Measurements from ENCODE around the gene IRAK1. TPM values are rescaled to one million over a fixed set of nuclear protein-coding genes. Genes with fewer than 3 reads are reported as not detected.
"Not testable (repeated sequence)": the region's sequence is repeated elsewhere in the genome, so short reads cannot be mapped to it uniquely, and the experiment has no call there.

Gene IRAK1
- total and polyA plus RNA-seq, 2 donors from 2014 or later: 46.6 to 85.3 TPM

GRCh38 chrX:153981771-153982533, 37.8 kb downstream of the IRAK1 start:
- no peak for DNase-seq
- intact Hi-C loops (cut with DNase I): no loop called here

DNA sequence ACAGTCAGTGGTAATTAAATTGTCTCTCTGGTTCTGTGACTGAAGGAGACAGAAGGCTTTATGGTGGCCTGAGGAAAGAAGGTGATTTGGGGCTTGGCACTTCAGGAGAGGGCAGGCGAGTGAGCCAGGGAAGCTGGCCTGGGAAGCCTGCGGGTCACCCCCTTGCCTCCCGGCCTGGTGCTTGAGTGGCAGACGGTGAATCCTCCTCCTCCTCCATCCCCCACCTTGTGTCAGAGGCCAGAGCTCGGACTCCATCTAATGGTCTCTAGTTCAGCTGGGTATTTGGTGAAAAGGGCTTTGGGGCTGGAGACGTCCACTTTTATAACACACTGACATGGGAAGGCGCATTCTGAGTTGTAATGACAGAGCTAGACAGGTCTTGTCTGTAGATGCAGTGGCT, 38.5 kb downstream of the IRAK1 start:
- H3K9ac ChIP-seq (ENCODE audit: low read length in 3 of 3): no peak overlapping the region
- no peaks in the 10 kb centered on the region for H3K27me3 ChIP-seq (ENCODE audit: control insufficient read depth, insufficient read depth, low read length)
- intact Hi-C loops (cut with DNase I): no loop called here
- FAIRE-seq (no peak), DNase-seq (no peak)
- H3K4me1 ChIP-seq (ENCODE audit: control insufficient read depth in 2 of 3, insufficient read depth in 2 of 3, low read depth in 1 of 3, low read length in 3 of 3): peaks cover 0 to 3% (median 0%) of the 10 kb centered on the region in 3 donors
- no peak overlapping the region for H3K4me3 ChIP-seq (ENCODE audit: low read length in 3 of 3)
- TF ChIP-seq CTCF (IDR thresholded peaks at IDR 0.05; ENCODE audit: borderline replicate concordance, extremely low read depth, insufficient read depth): no peak
- peak overlapping the region in 1 of 2 donors; percentile 41 for H3K27ac ChIP-seq (ENCODE audit: low read depth in 2 of 2, low read length in 2 of 2)
- no peaks in the 10 kb centered on the region for H3K9me3 ChIP-seq (ENCODE audit: control insufficient read depth in 2 of 3, insufficient read depth in 1 of 3, low read length in 3 of 3)
- H3K36me3 ChIP-seq (ENCODE audit: control insufficient read depth in 2 of 3, insufficient read depth in 3 of 3, low read length in 3 of 3): no peaks in the 10 kb centered on the region

More at GRCh38 chrX:153981771-153982533, 37.8 kb downstream of the IRAK1 start:
- Histone ChIP-seq H3K27ac (ENCODE audit: low read depth in 2 of 2, low read length in 2 of 2) (peak overlapping the region in 1 of 2 donors; percentile 41), H3K27me3 (ENCODE audit: control insufficient read depth, insufficient read depth, low read length) (no peaks in the 10 kb centered on the region), H3K9ac (ENCODE audit: low read length in 3 of 3) (no peak overlapping the region), H3K4me3 (ENCODE audit: low read length in 3 of 3) (no peak overlapping the region), H3K9me3 (ENCODE audit: control insufficient read depth in 2 of 3, insufficient read depth in 1 of 3, low read length in 3 of 3) (no peaks in the 10 kb centered on the region), H3K36me3 (ENCODE audit: control insufficient read depth in 2 of 3, insufficient read depth in 3 of 3, low read length in 3 of 3) (no peaks in the 10 kb centered on the region), H3K4me1 (ENCODE audit: control insufficient read depth in 2 of 3, insufficient read depth in 2 of 3, low read depth in 1 of 3, low read length in 3 of 3) (peaks cover 0 to 3% (median 0%) of the 10 kb centered on the region in 3 donors)
- FAIRE-seq: no peak
- TF ChIP-seq CTCF (IDR thresholded peaks at IDR 0.05; ENCODE audit: borderline replicate concordance, extremely low read depth, insufficient read depth): no peak

- H3K4me1 ChIP-seq (ENCODE audit: control insufficient read depth in 2 of 3, insufficient read depth in 2 of 3, low read depth in 1 of 3, low read length in 3 of 3); DNase-seq; H3K27me3 ChIP-seq (ENCODE audit: control insufficient read depth, insufficient read depth, low read length); H3K27ac ChIP-seq (ENCODE audit: low read depth in 2 of 2, low read length in 2 of 2); FAIRE-seq; H3K9ac ChIP-seq (ENCODE audit: low read length in 3 of 3); intact Hi-C loops (cut with DNase I); H3K36me3 ChIP-seq (ENCODE audit: control insufficient read depth in 2 of 3, insufficient read depth in 3 of 3, low read length in 3 of 3); H3K4me3 ChIP-seq (ENCODE audit: low read length in 3 of 3); H3K9me3 ChIP-seq (ENCODE audit: control insufficient read depth in 2 of 3, insufficient read depth in 1 of 3, low read length in 3 of 3): not testable (repeated sequence)
These were observed 39.3 kb downstream of the IRAK1 start for GRCh38 chrX:153980394-153980793.

DNA sequence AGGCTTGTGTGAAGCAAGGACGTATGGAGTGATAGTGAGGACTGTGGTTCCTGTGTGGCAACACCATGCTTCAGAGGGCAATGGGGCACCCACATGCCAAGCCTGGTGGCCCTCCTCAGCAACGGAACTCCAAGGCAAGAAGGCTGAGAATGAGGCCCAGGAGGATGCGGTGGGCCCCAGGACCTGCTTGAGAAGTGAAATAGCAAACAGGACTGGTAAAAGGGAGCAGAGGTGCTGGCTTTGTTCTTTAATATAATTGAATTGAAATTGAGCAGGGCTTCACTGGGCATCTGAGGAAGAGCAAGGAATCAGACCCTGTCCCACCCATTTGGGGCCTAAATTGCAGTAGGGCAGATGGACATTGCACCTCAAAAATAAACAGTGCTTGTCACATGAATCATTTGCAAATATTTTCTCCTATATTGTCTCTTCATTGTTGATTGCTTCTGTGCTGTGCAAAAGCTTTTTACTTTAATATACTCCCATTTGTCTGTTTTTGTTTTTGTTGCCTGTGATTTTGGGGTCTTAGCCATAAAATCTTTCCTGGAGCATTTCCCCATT, 44.9 kb downstream of the IRAK1 start:
- no peak overlapping the region for H3K4me3 ChIP-seq (ENCODE audit: low read length in 3 of 3)

More for the DNA sequence above, 44.9 kb downstream of the IRAK1 start:
- Histone ChIP-seq H3K4me1 (ENCODE audit: control insufficient read depth in 2 of 3, insufficient read depth in 2 of 3, low read depth in 1 of 3, low read length in 3 of 3) (peaks cover 0 to 15% (median 5%) of the 10 kb centered on the region in 3 donors), H3K36me3 (ENCODE audit: control insufficient read depth in 2 of 3, insufficient read depth in 3 of 3, low read length in 3 of 3) (no peaks in the 10 kb centered on the region), H3K9me3 (ENCODE audit: control insufficient read depth in 2 of 3, insufficient read depth in 1 of 3, low read length in 3 of 3) (no peaks in the 10 kb centered on the region), H3K27ac (ENCODE audit: low read depth in 2 of 2, low read length in 2 of 2) (no peak overlapping the region), H3K9ac (ENCODE audit: low read length in 3 of 3) (no peak overlapping the region), H3K27me3 (ENCODE audit: control insufficient read depth, insufficient read depth, low read length) (no peaks in the 10 kb centered on the region)
- intact Hi-C loops (cut with DNase I): no loop called here
- FAIRE-seq: no peak
- TF ChIP-seq CTCF (IDR thresholded peaks at IDR 0.05; ENCODE audit: borderline replicate concordance, extremely low read depth, insufficient read depth): no peak
- no peak for DNase-seq

Data from kidney (tissue), 14 donors.